ENCODE measurements around the gene ADAMTSL1.

- no peak for TF ChIP-seq CTCF (IDR thresholded peaks at IDR 0.05; ENCODE audit: insufficient read depth, low read length, poor library complexity, severe bottlenecking)
- no peak for TF ChIP-seq EZH2phosphoT487 (conservative IDR thresholded peaks at IDR 0.05; ENCODE audit: low read length)
Measured at GRCh38 chr9:18921366-18922075, 447.6 kb downstream of the ADAMTSL1 start.

Measured in SU-DHL-6 (cell line).